ENCODE measurements around the gene USP5. TPM values are rescaled to one million over a fixed set of nuclear protein-coding genes. Genes with fewer than 3 reads are reported as not detected.

USP5 gene
- total RNA-seq, 1 donor from 2014 or later: 134 TPM

DNA sequence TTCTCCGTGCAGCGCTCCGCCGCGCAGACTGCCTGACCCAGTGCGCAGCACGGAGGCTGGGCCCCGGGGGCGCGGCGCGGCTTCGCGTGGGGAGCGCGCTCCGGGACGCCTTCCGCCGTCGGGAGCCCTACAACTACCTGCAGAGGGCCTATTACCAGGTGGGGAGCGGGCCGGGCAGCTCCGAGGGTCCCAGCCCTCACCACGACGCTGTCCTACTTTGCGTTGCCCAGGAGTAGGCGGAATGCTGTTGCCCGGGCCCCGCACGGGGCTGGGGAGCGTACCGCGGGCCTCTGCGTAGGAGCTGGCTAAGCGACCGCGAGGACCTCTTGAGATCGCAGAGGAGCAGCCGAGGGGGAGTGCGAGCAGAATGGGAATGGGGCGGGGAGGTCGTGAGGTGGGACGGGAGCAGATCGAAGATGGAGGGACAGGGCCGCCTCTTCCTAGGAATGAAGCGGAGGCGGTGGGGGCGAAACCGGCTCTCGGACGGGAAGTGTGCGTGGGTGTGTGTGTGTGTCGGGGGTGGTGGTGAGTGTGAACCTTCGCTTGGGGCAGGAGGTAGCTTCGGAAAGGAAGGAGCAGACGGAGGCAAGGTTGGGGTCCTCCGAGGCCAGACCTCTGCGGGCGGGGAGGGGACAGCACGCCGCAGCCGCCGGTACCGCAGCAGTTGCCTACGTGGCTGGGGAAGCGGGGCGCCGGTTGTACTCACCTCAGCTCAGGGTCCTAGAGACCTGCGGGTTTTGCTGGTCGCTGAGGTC, 23.0 kb upstream of the USP5 start:
- H3K27me3 Mint-ChIP-seq (ENCODE audit: low read depth): peaks cover 40% of the 10 kb centered on the region
- H3K4me1 Mint-ChIP-seq (ENCODE audit: low read depth): peaks cover 20% of the 10 kb centered on the region
- intact Hi-C loops (cut with micrococcal nuclease): loop anchor here (5.0 kb wide), 3 partner anchors 37 to 222 kb away; partner anchors contain the start of genes CHD4 and PTMS
- no peak for DNase-seq (ENCODE audit: low spot score)
- peak overlapping the region; percentile 80 for H3K27ac Mint-ChIP-seq
- H3K4me3 Mint-ChIP-seq (ENCODE audit: low read depth): peak overlapping the region; percentile 85
- H3K9me3 Mint-ChIP-seq: no peaks in the 10 kb centered on the region
- H3K36me3 Mint-ChIP-seq (ENCODE audit: low read depth): no peaks in the 10 kb centered on the region

GRCh38 chr12:6829536-6830220, 22.3 kb upstream of the USP5 start:
- Mint-ChIP-seq H3K27ac (peak overlapping the region; percentile 80), H3K4me1 (ENCODE audit: low read depth) (peaks cover 24% of the 10 kb centered on the region), H3K36me3 (ENCODE audit: low read depth) (no peaks in the 10 kb centered on the region), H3K4me3 (ENCODE audit: low read depth) (peak overlapping the region; percentile 85), H3K9me3 (no peaks in the 10 kb centered on the region), H3K27me3 (ENCODE audit: low read depth) (peaks cover 36% of the 10 kb centered on the region)
- no peak for DNase-seq (ENCODE audit: low spot score)
- intact Hi-C loops (cut with micrococcal nuclease): loop anchor here (5.0 kb wide), 3 partner anchors 37 to 222 kb away; partner anchors contain the start of genes CHD4 and PTMS

DNA sequence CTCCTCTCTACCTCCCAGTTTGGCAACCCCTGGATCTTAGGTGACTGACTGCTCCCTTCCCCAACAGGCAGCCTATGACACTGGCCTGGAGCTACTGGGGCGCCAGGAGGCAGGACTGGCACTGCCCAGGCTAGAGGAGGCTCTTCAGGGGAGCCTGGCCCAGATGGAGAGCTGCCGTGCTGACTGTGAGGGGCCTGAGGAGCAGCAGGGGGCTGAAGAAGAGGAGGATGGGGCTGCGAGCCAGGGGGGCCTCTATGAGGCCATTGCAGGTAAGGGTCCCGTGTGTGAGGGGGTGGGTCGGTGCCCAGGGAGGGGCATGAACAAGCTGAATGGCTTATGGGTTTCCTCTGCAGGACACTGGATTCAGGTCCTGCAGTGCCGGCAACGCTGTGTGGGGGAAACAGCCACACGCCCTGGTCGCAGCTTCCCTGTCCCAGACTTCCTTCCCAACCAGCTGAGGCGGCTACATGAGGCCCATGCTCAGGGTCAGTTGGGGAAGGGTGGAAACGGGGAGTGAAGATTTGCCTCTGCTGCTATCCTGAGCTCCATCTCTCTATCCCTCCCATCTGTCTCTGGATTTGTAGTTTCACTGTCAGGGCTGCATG, 21.6 kb upstream of the USP5 start:
- Mint-ChIP-seq H3K27me3 (ENCODE audit: low read depth) (peaks cover 30% of the 10 kb centered on the region), H3K36me3 (ENCODE audit: low read depth) (no peaks in the 10 kb centered on the region), H3K9me3 (no peaks in the 10 kb centered on the region), H3K4me3 (ENCODE audit: low read depth) (peak overlapping the region; percentile 35), H3K27ac (no peak overlapping the region), H3K4me1 (ENCODE audit: low read depth) (peaks cover 22% of the 10 kb centered on the region)
- no peak for DNase-seq (ENCODE audit: low spot score)
- intact Hi-C loops (cut with micrococcal nuclease): no loop called here

- Mint-ChIP-seq H3K36me3 (ENCODE audit: low read depth) (no peaks in the 10 kb centered on the region), H3K9me3 (no peaks in the 10 kb centered on the region), H3K4me3 (ENCODE audit: low read depth) (no peak overlapping the region), H3K4me1 (ENCODE audit: low read depth) (peaks cover 22% of the 10 kb centered on the region), H3K27me3 (ENCODE audit: low read depth) (peaks cover 28% of the 10 kb centered on the region), H3K27ac (no peak overlapping the region)
- no peak for DNase-seq (ENCODE audit: low spot score)
- intact Hi-C loops (cut with micrococcal nuclease): no loop called here
Measured at GRCh38 chr12:6830999-6831398, 21.0 kb upstream of the USP5 start.

DNA sequence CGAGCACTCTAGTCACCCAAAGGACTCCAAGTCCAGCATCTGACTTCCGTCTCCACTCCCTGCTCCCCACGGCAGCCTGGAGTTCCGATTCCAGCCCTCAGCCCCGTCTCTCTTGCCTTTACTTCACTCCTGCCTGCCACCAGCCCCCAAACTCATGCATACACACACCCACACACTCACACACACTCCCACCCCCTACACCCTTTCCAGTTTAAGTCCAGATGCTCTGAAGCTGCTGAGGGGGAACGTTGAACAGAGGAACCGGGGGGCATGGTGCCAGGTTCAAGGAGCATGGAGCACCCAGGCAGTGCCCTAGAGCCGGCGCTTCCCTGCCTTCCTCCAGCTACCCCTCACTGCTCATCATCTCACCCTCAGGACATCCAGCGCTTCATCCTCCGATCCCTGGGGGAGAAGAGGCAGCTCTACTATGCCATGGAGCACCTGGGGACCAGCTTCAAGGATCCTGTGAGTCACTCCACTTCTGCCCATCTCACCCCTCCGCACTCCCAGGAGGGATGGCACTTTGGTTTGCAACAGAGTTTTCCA, 20.4 kb upstream of the USP5 start:
- no peaks in the 10 kb centered on the region for H3K9me3 Mint-ChIP-seq
- H3K27me3 Mint-ChIP-seq (ENCODE audit: low read depth): peaks cover 27% of the 10 kb centered on the region
- no peak overlapping the region for H3K27ac Mint-ChIP-seq
- DNase-seq (ENCODE audit: low spot score): no peak
- H3K36me3 Mint-ChIP-seq (ENCODE audit: low read depth): no peaks in the 10 kb centered on the region
- H3K4me1 Mint-ChIP-seq (ENCODE audit: low read depth): peaks cover 22% of the 10 kb centered on the region
- H3K4me3 Mint-ChIP-seq (ENCODE audit: low read depth): no peak overlapping the region
- intact Hi-C loops (cut with micrococcal nuclease): no loop called here

GRCh38 chr12:6832125-6832524, 19.8 kb upstream of the USP5 start:
- no peak overlapping the region for H3K27ac Mint-ChIP-seq
- intact Hi-C loops (cut with micrococcal nuclease): no loop called here
- H3K4me3 Mint-ChIP-seq (ENCODE audit: low read depth): no peak overlapping the region
- no peaks in the 10 kb centered on the region for H3K9me3 Mint-ChIP-seq
- H3K36me3 Mint-ChIP-seq (ENCODE audit: low read depth): no peaks in the 10 kb centered on the region
- H3K27me3 Mint-ChIP-seq (ENCODE audit: low read depth): peaks cover 25% of the 10 kb centered on the region
- H3K4me1 Mint-ChIP-seq (ENCODE audit: low read depth): peaks cover 22% of the 10 kb centered on the region
- DNase-seq (ENCODE audit: low spot score): no peak

GRCh38 chr12:6833189-6833890, 18.6 kb upstream of the USP5 start:
- H3K27me3 Mint-ChIP-seq (ENCODE audit: low read depth): peaks cover 19% of the 10 kb centered on the region
- intact Hi-C loops (cut with micrococcal nuclease): no loop called here
- H3K9me3 Mint-ChIP-seq: no peaks in the 10 kb centered on the region
- no peak for DNase-seq (ENCODE audit: low spot score)
- H3K4me1 Mint-ChIP-seq (ENCODE audit: low read depth): peaks cover 15% of the 10 kb centered on the region
- H3K4me3 Mint-ChIP-seq (ENCODE audit: low read depth): no peak overlapping the region
- no peaks in the 10 kb centered on the region for H3K36me3 Mint-ChIP-seq (ENCODE audit: low read depth)
- H3K27ac Mint-ChIP-seq: no peak overlapping the region

DNA sequence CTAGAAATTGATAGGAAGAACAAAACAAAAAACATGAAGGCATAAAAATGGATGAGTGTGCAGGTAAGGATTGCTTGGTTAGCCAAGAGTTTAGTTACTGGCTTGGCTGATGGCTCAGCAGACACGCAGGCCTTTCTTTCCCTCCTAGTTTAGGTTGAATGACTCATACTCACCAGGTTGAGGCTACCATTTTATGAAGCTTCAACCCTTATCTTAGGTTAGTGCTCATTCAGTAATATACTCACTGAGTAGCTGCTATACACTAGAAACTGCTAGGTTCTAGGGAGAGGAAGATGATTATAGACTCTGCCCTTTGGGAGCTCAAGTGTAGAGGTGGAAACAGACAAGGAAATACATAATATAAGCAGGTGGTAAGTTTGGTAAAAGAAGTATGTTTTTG, 17.7 kb upstream of the USP5 start:
- DNase-seq (ENCODE audit: low spot score): no peak
- Mint-ChIP-seq H3K27ac (no peak overlapping the region), H3K36me3 (ENCODE audit: low read depth) (no peaks in the 10 kb centered on the region), H3K9me3 (no peaks in the 10 kb centered on the region), H3K4me1 (ENCODE audit: low read depth) (peaks cover 10% of the 10 kb centered on the region), H3K27me3 (ENCODE audit: low read depth) (peaks cover 14% of the 10 kb centered on the region), H3K4me3 (ENCODE audit: low read depth) (no peak overlapping the region)
- intact Hi-C loops (cut with micrococcal nuclease): no loop called here

- no peak overlapping the region for H3K4me3 Mint-ChIP-seq (ENCODE audit: low read depth)
- H3K9me3 Mint-ChIP-seq: no peaks in the 10 kb centered on the region
- intact Hi-C loops (cut with micrococcal nuclease): no loop called here
- peaks cover 14% of the 10 kb centered on the region for H3K27me3 Mint-ChIP-seq (ENCODE audit: low read depth)
- H3K36me3 Mint-ChIP-seq (ENCODE audit: low read depth): no peaks in the 10 kb centered on the region
- no peak for DNase-seq (ENCODE audit: low spot score)
- no peak overlapping the region for H3K27ac Mint-ChIP-seq
- peaks cover 6% of the 10 kb centered on the region for H3K4me1 Mint-ChIP-seq (ENCODE audit: low read depth)
Measured at GRCh38 chr12:6834873-6835272, 17.1 kb upstream of the USP5 start.

GRCh38 chr12:6836851-6837250, 15.1 kb upstream of the USP5 start:
- no peaks in the 10 kb centered on the region for H3K9me3 Mint-ChIP-seq
- peaks cover 6% of the 10 kb centered on the region for H3K4me1 Mint-ChIP-seq (ENCODE audit: low read depth)
- no peak overlapping the region for H3K27ac Mint-ChIP-seq
- H3K4me3 Mint-ChIP-seq (ENCODE audit: low read depth): no peak overlapping the region
- no peaks in the 10 kb centered on the region for H3K36me3 Mint-ChIP-seq (ENCODE audit: low read depth)
- peaks cover under 1% of the 10 kb centered on the region for H3K27me3 Mint-ChIP-seq (ENCODE audit: low read depth)
- intact Hi-C loops (cut with micrococcal nuclease): no loop called here
- no peak for DNase-seq (ENCODE audit: low spot score)

DNA sequence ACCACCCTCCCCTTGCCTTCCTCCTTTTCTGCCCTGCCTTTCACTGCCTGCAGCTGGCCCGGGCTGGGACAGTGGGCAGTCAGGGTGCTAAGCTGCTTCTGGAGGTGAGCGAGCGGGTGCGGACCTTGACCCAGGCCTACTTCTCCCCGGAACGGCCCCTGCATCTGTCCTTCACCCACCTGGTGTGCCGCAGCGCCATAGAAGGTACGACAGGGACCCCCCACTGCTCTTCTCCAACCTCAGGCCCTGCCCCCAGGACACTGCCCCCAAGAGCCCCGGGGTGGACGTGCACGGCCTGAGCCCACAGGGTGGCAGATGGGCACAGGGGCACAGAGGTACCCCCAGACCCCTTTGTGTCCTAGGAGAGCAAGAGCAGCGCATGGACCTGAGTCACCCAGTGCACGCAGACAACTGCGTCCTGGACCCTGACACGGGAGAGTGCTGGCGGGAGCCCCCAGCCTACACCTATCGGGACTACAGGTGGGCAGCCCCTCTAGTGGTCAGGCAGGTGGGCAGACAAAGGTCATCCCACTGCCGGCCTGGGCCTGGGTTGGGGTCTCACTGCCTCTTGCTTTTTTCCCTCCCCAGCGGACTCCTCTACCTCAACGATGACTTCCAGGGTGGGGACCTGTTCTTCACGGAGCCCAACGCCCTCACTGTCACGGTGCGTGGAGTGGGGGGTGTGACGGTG, 14.4 kb upstream of the USP5 start:
- no peak for DNase-seq (ENCODE audit: low spot score)
- H3K4me1 Mint-ChIP-seq (ENCODE audit: low read depth): peaks cover 6% of the 10 kb centered on the region
- H3K4me3 Mint-ChIP-seq (ENCODE audit: low read depth): no peak overlapping the region
- intact Hi-C loops (cut with micrococcal nuclease): no loop called here
- no peaks in the 10 kb centered on the region for H3K9me3 Mint-ChIP-seq
- H3K27ac Mint-ChIP-seq: no peak overlapping the region
- no peaks in the 10 kb centered on the region for H3K36me3 Mint-ChIP-seq (ENCODE audit: low read depth)
- no peaks in the 10 kb centered on the region for H3K27me3 Mint-ChIP-seq (ENCODE audit: low read depth)

DNA sequence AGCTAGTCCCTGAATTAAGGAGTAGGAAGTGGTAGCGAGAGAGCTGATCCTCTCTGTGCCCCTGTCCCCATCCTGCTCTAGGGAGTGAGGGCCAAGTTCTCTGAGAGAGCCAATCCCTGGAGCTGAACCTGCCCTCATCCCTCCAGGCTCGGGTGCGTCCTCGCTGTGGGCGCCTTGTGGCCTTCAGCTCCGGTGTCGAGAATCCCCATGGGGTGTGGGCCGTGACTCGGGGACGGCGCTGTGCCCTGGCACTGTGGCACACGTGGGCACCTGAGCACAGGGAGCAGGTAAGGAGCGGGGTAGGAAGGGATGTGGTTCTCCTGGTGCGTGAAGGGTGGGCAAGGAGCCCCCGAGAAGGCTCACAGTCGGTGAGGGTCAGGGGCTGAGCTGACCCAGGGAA, 13.1 kb upstream of the USP5 start:
- DNase-seq (ENCODE audit: low spot score): no peak
- Mint-ChIP-seq H3K27me3 (ENCODE audit: low read depth) (no peaks in the 10 kb centered on the region), H3K9me3 (no peaks in the 10 kb centered on the region), H3K4me1 (ENCODE audit: low read depth) (peaks cover 6% of the 10 kb centered on the region), H3K36me3 (ENCODE audit: low read depth) (no peaks in the 10 kb centered on the region), H3K4me3 (ENCODE audit: low read depth) (no peak overlapping the region), H3K27ac (no peak overlapping the region)
- intact Hi-C loops (cut with micrococcal nuclease): no loop called here
